SK-N-SH (cell line): Measurements from ENCODE around the gene UBN2. TPM values are rescaled to one million over a fixed set of nuclear protein-coding genes. Genes with fewer than 3 reads are reported as not detected.

Experiments used
- CTCF ChIA-PET: fragments of 300-600, 350-600 bp; formaldehyde crosslinking; extraction: SDS; loops from one replicate; lab custom pipeline; 2021; lab: Yijun Ruan, JAX
- POLR2A ChIA-PET: fragments of 350-600 bp; sonication (Branson Sonifier 250); formaldehyde crosslinking; extraction: SDS; loops from one replicate; lab custom pipeline; 2020; ENCODE audit warnings: antibody characterized with exemption, inconsistent platforms; lab: Yijun Ruan, JAX
- DNase-seq: peaks from one replicate; pipeline ENCODE4 v3.0.0; 2012
- H2AFZ ChIP-seq: fragments of 200-600 bp; sonication (generic); 2 replicates; pipeline ENCODE4 v1.8.1; 2016; ENCODE audit warnings: antibody characterized with exemption, mild to moderate bottlenecking, low read depth
- H3F3A ChIP-seq: fragments of 200-600 bp; sonication (generic); replicated peaks from 2 replicates; pipeline ENCODE3; 2016; ENCODE audit warnings: antibody characterized with exemption, mild to moderate bottlenecking; ENCODE audit not compliant: insufficient read depth
- H3K27ac ChIP-seq, 2 experiments: fragments of 200-500 bp in 1 of 2; fragments of 200-600 bp in 1 of 2; sonication (Bioruptor generic) in 1 of 2; sonication (generic), shearing (Covaris generic) in 1 of 2; 2 replicates each; pipeline versions ENCODE4 v1.5.1 to v1.6.1; 2014 to 2016; ENCODE audit warnings: low read depth in 2 of 2, inconsistent platforms in 1 of 2, low read length in 1 of 2, mild to moderate bottlenecking in 1 of 2, mixed read lengths in 1 of 2
- H3K27me3 ChIP-seq: fragments of 200-600 bp; sonication (generic), shearing (Covaris generic); 2 replicates; pipeline ENCODE4 v1.6.1; 2016; ENCODE audit warnings: mixed run types; ENCODE audit not compliant: insufficient read depth
- H3K36me3 ChIP-seq, 2 experiments: fragments of 200-500 bp in 1 of 2; fragments of 200-600 bp in 1 of 2; sonication (Bioruptor generic) in 1 of 2; sonication (generic) in 1 of 2; replicated peaks in 1 of 2; 2 replicates each; pipeline versions ENCODE3 to v1.5.1; 2014 to 2016; ENCODE audit warnings: low read length in 1 of 2, mild to moderate bottlenecking in 1 of 2; ENCODE audit not compliant: insufficient read depth in 2 of 2, control insufficient read depth in 1 of 2
- H3K4me1 ChIP-seq, 2 experiments: fragments of 200-500 bp in 1 of 2; fragments of 200-600 bp in 1 of 2; sonication (Bioruptor generic) in 1 of 2; sonication (generic), shearing (Covaris generic) in 1 of 2; 2 replicates each; pipeline versions ENCODE4 v1.5.1 to v1.6.1; 2014 to 2016; ENCODE audit warnings: low read depth in 1 of 2, low read length in 1 of 2, mixed run types in 1 of 2; ENCODE audit not compliant: insufficient read depth in 2 of 2, control insufficient read depth in 1 of 2
- H3K4me2 ChIP-seq: fragments of 200-600 bp; sonication (generic), shearing (Covaris generic); 2 replicates; pipeline ENCODE4 v1.6.1; 2017; ENCODE audit warnings: mixed run types
- H3K4me3 ChIP-seq, 2 experiments: fragments of 200-500 bp in 1 of 2; fragments of 200-600 bp in 1 of 2; sonication (Bioruptor generic) in 1 of 2; sonication (generic), shearing (Covaris generic) in 1 of 2; 2 replicates each; pipeline versions ENCODE4 v1.5.1 to v1.8.1; 2014 to 2016; ENCODE audit warnings: low read depth in 2 of 2, inconsistent platforms in 1 of 2, low read length in 1 of 2, mild to moderate bottlenecking in 1 of 2, mixed read lengths in 1 of 2, moderate library complexity in 1 of 2
- H3K79me2 ChIP-seq: fragments of 200-600 bp; sonication (generic); 2 replicates; pipeline ENCODE4 v1.8.1; 2017; ENCODE audit warnings: mild to moderate bottlenecking; ENCODE audit not compliant: insufficient read depth
- H3K9ac ChIP-seq: fragments of 200-600 bp; sonication (generic); 2 replicates; pipeline ENCODE4 v1.6.1; 2017; ENCODE audit warnings: mixed run types
- H3K9me2 ChIP-seq: fragments of 200-600 bp; sonication (generic); 2 replicates; pipeline ENCODE4 v1.6.1; 2017; ENCODE audit warnings: mixed run types
- H3K9me3 ChIP-seq: fragments of 200-600 bp; sonication (generic); 2 replicates; pipeline ENCODE4 v1.6.1; 2017; ENCODE audit warnings: mixed run types, mild to moderate bottlenecking, moderate library complexity
- H4K20me1 ChIP-seq: fragments of 200-600 bp; sonication (generic); 2 replicates; pipeline ENCODE4 v1.6.1; 2017; ENCODE audit warnings: mild to moderate bottlenecking, mixed run types; ENCODE audit not compliant: insufficient read depth
- CHD2 ChIP-seq: fragments of 150-350 bp; IDR thresholded peaks from 2 replicates; pipeline ENCODE4 v1.6.1; 2018; ENCODE audit warnings: low read length; ENCODE audit not compliant: partially characterized antibody
- ELF1 ChIP-seq: IDR thresholded peaks from 2 replicates; pipeline ENCODE4 v1.4.0; 2012
- FOXM1 ChIP-seq: IDR thresholded peaks from 2 replicates; pipeline ENCODE4 v1.4.0; 2012; ENCODE audit warnings: low read depth, mild to moderate bottlenecking
- GABPA ChIP-seq: IDR thresholded peaks from 2 replicates; pipeline ENCODE4 v1.4.0; 2012; ENCODE audit warnings: low read depth, mild to moderate bottlenecking
- GATA2 ChIP-seq: sonication (generic); formaldehyde crosslinking; IDR thresholded peaks from 2 replicates; pipeline ENCODE4 v1.5.0; 2020; ENCODE audit warnings: mild to moderate bottlenecking, missing genetic modification reagents
- IRF3 ChIP-seq: fragments of 150-350 bp; IDR thresholded peaks from 2 replicates; pipeline ENCODE4 v1.6.1; 2016; ENCODE audit warnings: mild to moderate bottlenecking, low read depth, low read length
- MEF2A ChIP-seq: IDR thresholded peaks from 2 replicates; pipeline ENCODE4 v1.4.0; 2012; ENCODE audit warnings: low read depth, borderline replicate concordance
- MXI1 ChIP-seq: IDR thresholded peaks from 2 replicates; pipeline ENCODE4 v1.6.1; 2012; ENCODE audit warnings: mild to moderate bottlenecking, low read depth, low read length, improper control_type of control experiment
- NFIC ChIP-seq: IDR thresholded peaks from 2 replicates; pipeline ENCODE4 v1.4.0; 2012; ENCODE audit warnings: borderline replicate concordance
- POLR2AphosphoS5 ChIP-seq: IDR thresholded peaks from 2 replicates; pipeline ENCODE4 v1.6.1; 2012; ENCODE audit warnings: low read depth, low read length
- RAD21 ChIP-seq: IDR thresholded peaks from 2 replicates; pipeline ENCODE4 v1.6.1; 2012; ENCODE audit warnings: mild to moderate bottlenecking, low read length
- SIN3A ChIP-seq: IDR thresholded peaks from 2 replicates; pipeline ENCODE4 v1.6.1; 2012; ENCODE audit warnings: low read depth, mild to moderate bottlenecking, low read length, moderate library complexity, borderline replicate concordance
- TCF12 ChIP-seq: IDR thresholded peaks from 2 replicates; pipeline ENCODE4 v1.4.0; 2012
- TEAD4 ChIP-seq: IDR thresholded peaks from 2 replicates; pipeline ENCODE4 v1.4.0; 2012; ENCODE audit warnings: mild to moderate bottlenecking, borderline replicate concordance; ENCODE audit not compliant: insufficient read depth
- USF1 ChIP-seq: IDR thresholded peaks from 2 replicates; pipeline ENCODE4 v1.4.0; 2012; ENCODE audit warnings: low read depth, borderline replicate concordance
- USF2 ChIP-seq: fragments of 150-350 bp; IDR thresholded peaks from 2 replicates; pipeline ENCODE4 v1.6.1; 2017; ENCODE audit warnings: antibody characterized with exemption, low read length, low read depth, borderline replicate concordance
- ZBTB33 ChIP-seq: IDR thresholded peaks from 2 replicates; pipeline ENCODE4 v1.4.0; 2012; ENCODE audit warnings: low read depth, borderline replicate concordance
- WGBS: methylation state at CpG from one replicate; pipeline ENCODE4 v1.1.6; 2017; ENCODE audit warnings: low lambda C conversion rate; 5-methylcytosine and 5-hydroxymethylcytosine counted together
- polyA plus RNA-seq, 3 experiments: library from polyadenylated mRNA; depleted of rRNA; stranded (reverse); fragments of >200 nt; gene quantifications; 2 replicates each; pipeline ENCODE4 v1.2.3, GENCODE V29; 2012

The UBN2 gene
- polyA plus RNA-seq, 1 of the 3 experiments (the other 2 are of a cell fraction), result 2.0 TPM

- H3K9ac ChIP-seq, result no peak overlapping the region
- no peaks in the 10 kb centered on the region for H4K20me1 ChIP-seq
- WGBS, result 56% methylated on average over 3 of the region's 3 CpGs
- H3F3A ChIP-seq, result no peaks in the 10 kb centered on the region
- no peaks in the 10 kb centered on the region for H3K79me2 ChIP-seq
- H3K36me3 ChIP-seq, result no peaks in the 10 kb centered on the region
- H3K27me3 ChIP-seq, result no peaks in the 10 kb centered on the region
- no peak overlapping the region for H3K4me2 ChIP-seq
- H2AFZ ChIP-seq, result no peak overlapping the region
- ChIA-PET POLR2A (no interaction called here), CTCF (no interaction called here)
- H3K9me2 ChIP-seq, result no peaks in the 10 kb centered on the region
- H3K9me3 ChIP-seq, result peaks cover 13% of the 10 kb centered on the region; the same call in 1 of the 2 replicates
- no peak overlapping the region for H3K4me3 ChIP-seq
- DNase-seq, result no peak
- H3K27ac ChIP-seq, result no peak overlapping the region
- H3K4me1 ChIP-seq, result no peaks in the 10 kb centered on the region
- no peak for TF ChIP-seq SIN3A
- no peak for TF ChIP-seq MEF2A
- no peak for TF ChIP-seq ELF1
- no peak for TF ChIP-seq FOXM1
- no peak for TF ChIP-seq TEAD4
- no peak for TF ChIP-seq RAD21
- no peak for TF ChIP-seq TCF12
- TF ChIP-seq USF1, result no peak
- no peak for TF ChIP-seq GABPA
- no peak for TF ChIP-seq GATA2 (CRISPR knock-in tag)
- no peak for TF ChIP-seq NFIC
- no peak for TF ChIP-seq POLR2AphosphoS5
- TF ChIP-seq ZBTB33, result no peak
- TF ChIP-seq CHD2, result no peak
- TF ChIP-seq USF2, result no peak
- TF ChIP-seq MXI1, result no peak
- no peak for TF ChIP-seq IRF3
These were observed 27.0 kb upstream of the UBN2 start for GRCh38 chr7:139203992-139204391.
